ENCODE measurements around the gene PCDH10. TPM values are rescaled to one million over a fixed set of nuclear protein-coding genes. Genes with fewer than 3 reads are reported as not detected.
A peak's percentile ranks its signal among the peaks of the same experiment; 100 is the strongest.

The PCDH10 gene
- total RNA-seq, 2 donors from 2014 or later = 0.26 to 0.33 TPM

- DNase-seq (no peak), ATAC-seq (no peak)
- Histone ChIP-seq H3K27ac (no peak overlapping the region), H3K27me3 (peaks cover 4 to 26% of the 10 kb centered on the region in 2 donors), H3K4me1 (peaks cover 46% of the 10 kb centered on the region), H3K36me3 (replicated peaks in 1 of 2; ENCODE audit: insufficient read depth in 1 of 2, low read depth in 2 of 2) (no peaks in the 10 kb centered on the region), H3K4me3 (no peak overlapping the region), H3K9me3 (no peaks in the 10 kb centered on the region)
- 4% methylated on average over 10 of the region's 10 CpGs for WGBS, 2 donors
- TF ChIP-seq, protein P1, sequence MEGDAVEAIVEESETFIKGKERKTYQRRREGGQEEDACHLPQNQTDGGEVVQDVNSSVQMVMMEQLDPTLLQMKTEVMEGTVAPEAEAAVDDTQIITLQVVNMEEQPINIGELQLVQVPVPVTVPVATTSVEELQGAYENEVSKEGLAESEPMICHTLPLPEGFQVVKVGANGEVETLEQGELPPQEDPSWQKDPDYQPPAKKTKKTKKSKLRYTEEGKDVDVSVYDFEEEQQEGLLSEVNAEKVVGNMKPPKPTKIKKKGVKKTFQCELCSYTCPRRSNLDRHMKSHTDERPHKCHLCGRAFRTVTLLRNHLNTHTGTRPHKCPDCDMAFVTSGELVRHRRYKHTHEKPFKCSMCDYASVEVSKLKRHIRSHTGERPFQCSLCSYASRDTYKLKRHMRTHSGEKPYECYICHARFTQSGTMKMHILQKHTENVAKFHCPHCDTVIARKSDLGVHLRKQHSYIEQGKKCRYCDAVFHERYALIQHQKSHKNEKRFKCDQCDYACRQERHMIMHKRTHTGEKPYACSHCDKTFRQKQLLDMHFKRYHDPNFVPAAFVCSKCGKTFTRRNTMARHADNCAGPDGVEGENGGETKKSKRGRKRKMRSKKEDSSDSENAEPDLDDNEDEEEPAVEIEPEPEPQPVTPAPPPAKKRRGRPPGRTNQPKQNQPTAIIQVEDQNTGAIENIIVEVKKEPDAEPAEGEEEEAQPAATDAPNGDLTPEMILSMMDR (IDR thresholded peaks at IDR 0.05) = no peak
- no peak for TF ChIP-seq POLR2A (IDR thresholded peaks at IDR 0.05)
- intact Hi-C loops (cut with DNase I) = no loop called here
Measured at GRCh38 chr4:133145758-133146573, 3.1 kb upstream of the PCDH10 start.

- Histone ChIP-seq H3K27ac (no peak overlapping the region), H3K27me3 (peaks cover 4 to 31% of the 10 kb centered on the region in 2 donors), H3K4me3 (no peak overlapping the region), H3K4me1 (peaks cover 53% of the 10 kb centered on the region), H3K36me3 (replicated peaks in 1 of 2; ENCODE audit: insufficient read depth in 1 of 2, low read depth in 2 of 2) (no peaks in the 10 kb centered on the region), H3K9me3 (no peaks in the 10 kb centered on the region)
- TF ChIP-seq POLR2A (IDR thresholded peaks at IDR 0.05) = no peak
- TF ChIP-seq, protein P1 (IDR thresholded peaks at IDR 0.05) = peak; percentile 56 to 93 (median 83)
- 1% methylated on average over 29 of the region's 29 CpGs for WGBS, 2 donors
- DNase-seq (peak in 2 of 4 donors; percentile 38 to 47), ATAC-seq (no peak)
- intact Hi-C loops (cut with DNase I) = no loop called here
Measured at GRCh38 chr4:133146574-133147241, 2.4 kb upstream of the PCDH10 start.

- H3K9me3 ChIP-seq = no peaks in the 10 kb centered on the region
- intact Hi-C loops (cut with DNase I) = no loop called here
- no peaks in the 10 kb centered on the region for H3K36me3 ChIP-seq (replicated peaks in 1 of 2; ENCODE audit: insufficient read depth in 1 of 2, low read depth in 2 of 2)
- TF ChIP-seq, protein P1 (IDR thresholded peaks at IDR 0.05) = no peak
- no peak for TF ChIP-seq POLR2A (IDR thresholded peaks at IDR 0.05)
- DNase-seq (no peak), ATAC-seq (no peak)
- H3K27ac ChIP-seq = no peak overlapping the region
- peaks cover 60% of the 10 kb centered on the region for H3K4me1 ChIP-seq
- no peak overlapping the region for H3K4me3 ChIP-seq
- H3K27me3 ChIP-seq = peaks cover 4 to 35% of the 10 kb centered on the region in 2 donors
- WGBS, 2 donors = 0 to 2% methylated on average over 22 to 23 of the region's 23 CpGs
Measured at GRCh38 chr4:133147286-133147821, 1.7 kb upstream of the PCDH10 start.

- ATAC-seq = no peak
- no peak overlapping the region for H3K4me3 ChIP-seq
- WGBS, 2 donors = 2 to 4% methylated on average over 51 to 54 of the region's 54 CpGs
- DNase-seq = peak in 1 of 4 donors; percentile 21
- peaks cover 66% of the 10 kb centered on the region for H3K4me1 ChIP-seq
- H3K9me3 ChIP-seq = no peaks in the 10 kb centered on the region
- H3K36me3 ChIP-seq (replicated peaks in 1 of 2; ENCODE audit: insufficient read depth in 1 of 2, low read depth in 2 of 2) = no peaks in the 10 kb centered on the region
- TF ChIP-seq POLR2A (IDR thresholded peaks at IDR 0.05) = no peak
- TF ChIP-seq, protein P1 (IDR thresholded peaks at IDR 0.05) = no peak
- no peak overlapping the region for H3K27ac ChIP-seq
- intact Hi-C loops (cut with DNase I) = no loop called here
- peaks cover 4 to 35% of the 10 kb centered on the region in 2 donors for H3K27me3 ChIP-seq
Measured at GRCh38 chr4:133147921-133148689, 989 bp upstream of the PCDH10 start.

All from body of pancreas (tissue), 4 donors.